ENCODE measurements around the gene STK32B. TPM values are rescaled to one million over a fixed set of nuclear protein-coding genes. Genes with fewer than 3 reads are reported as not detected.

STK32B gene
- total RNA-seq, 1 experiment from 2014 or later = 1.1 TPM

GRCh38 chr4:5124876-5125275 is 73.6 kb downstream of the STK32B start:
- Histone ChIP-seq H3K4me1 (ENCODE audit: insufficient read depth, low read length) (no peaks in the 10 kb centered on the region), H3K4me2 (ENCODE audit: low read length) (no peak overlapping the region), H3K9ac (ENCODE audit: low read length) (no peak overlapping the region), H3K79me2 (ENCODE audit: low read length) (no peaks in the 10 kb centered on the region), H2AFZ (ENCODE audit: low read length) (no peak overlapping the region), H4K20me1 (ENCODE audit: low read length) (no peaks in the 10 kb centered on the region), H3K27me3 (ENCODE audit: low read length) (peaks cover 4% of the 10 kb centered on the region), H3F3A (ENCODE audit: low read length, unreplicated experiment) (no peaks in the 10 kb centered on the region), H3K4me3 (ENCODE audit: low read length) (no peak overlapping the region), H3K9me3 (ENCODE audit: low read length) (no peaks in the 10 kb centered on the region), H3K36me3 (ENCODE audit: low read depth, low read length) (no peaks in the 10 kb centered on the region), H3K9me2 (replicated peaks; ENCODE audit: low read length) (no peaks in the 10 kb centered on the region), H3K27ac (ENCODE audit: low read length) (no peak overlapping the region)
- ChIA-PET POLR2A (ENCODE audit: unreplicated experiment) (no interaction called here), CTCF (no interaction called here)
- no TSS peak for BruUV-seq (replicated peaks)
- no peak for ATAC-seq
- intact Hi-C loops (cut with micrococcal nuclease) = no loop called here
- DNase-seq = no peak
- no peak for TF ChIP-seq EZH2 (IDR thresholded peaks at IDR 0.05; ENCODE audit: low read length, unreplicated experiment)
- no peak for TF ChIP-seq CTCF (conservative IDR thresholded peaks at IDR 0.05; ENCODE audit: low read depth, low read length)
- TF ChIP-seq EZH2phosphoT487 (IDR thresholded peaks at IDR 0.05; ENCODE audit: borderline replicate concordance, low read length) = no peak

GRCh38 chr4:5125321-5125720 is 74.0 kb downstream of the STK32B start:
- no peak overlapping the region for H3K4me3 ChIP-seq (ENCODE audit: low read length)
- H3K4me2 ChIP-seq (ENCODE audit: low read length) = no peak overlapping the region
- DNase-seq (no peak), ATAC-seq (no peak)
- H3K79me2 ChIP-seq (ENCODE audit: low read length) = no peaks in the 10 kb centered on the region
- intact Hi-C loops (cut with micrococcal nuclease) = no loop called here
- no peaks in the 10 kb centered on the region for H3K4me1 ChIP-seq (ENCODE audit: insufficient read depth, low read length)
- no peaks in the 10 kb centered on the region for H4K20me1 ChIP-seq (ENCODE audit: low read length)
- H3K9ac ChIP-seq (ENCODE audit: low read length) = no peak overlapping the region
- no peaks in the 10 kb centered on the region for H3K9me2 ChIP-seq (replicated peaks; ENCODE audit: low read length)
- no peaks in the 10 kb centered on the region for H3F3A ChIP-seq (ENCODE audit: low read length, unreplicated experiment)
- H3K36me3 ChIP-seq (ENCODE audit: low read depth, low read length) = no peaks in the 10 kb centered on the region
- no peak overlapping the region for H2AFZ ChIP-seq (ENCODE audit: low read length)
- POLR2A ChIA-PET (ENCODE audit: unreplicated experiment) = no interaction called here
- H3K27me3 ChIP-seq (ENCODE audit: low read length) = peaks cover 4% of the 10 kb centered on the region
- no peak for TF ChIP-seq EZH2phosphoT487 (IDR thresholded peaks at IDR 0.05; ENCODE audit: borderline replicate concordance, low read length)
- TF ChIP-seq EZH2 (IDR thresholded peaks at IDR 0.05; ENCODE audit: low read length, unreplicated experiment) = no peak
- TF ChIP-seq CTCF (conservative IDR thresholded peaks at IDR 0.05; ENCODE audit: low read depth, low read length) = no peak
- no peak overlapping the region for H3K27ac ChIP-seq (ENCODE audit: low read length)
- CTCF ChIA-PET = no interaction called here
- BruUV-seq (replicated peaks) = no TSS peak
- H3K9me3 ChIP-seq (ENCODE audit: low read length) = no peaks in the 10 kb centered on the region

- DNase-seq (no peak), ATAC-seq (no peak)
- no peak overlapping the region for H2AFZ ChIP-seq (ENCODE audit: low read length)
- ChIA-PET CTCF (no interaction called here), POLR2A (ENCODE audit: unreplicated experiment) (no interaction called here)
- intact Hi-C loops (cut with micrococcal nuclease) = no loop called here
- H4K20me1 ChIP-seq (ENCODE audit: low read length) = no peaks in the 10 kb centered on the region
- no TSS peak for BruUV-seq (replicated peaks)
- H3K9ac ChIP-seq (ENCODE audit: low read length) = no peak overlapping the region
- no peaks in the 10 kb centered on the region for H3K9me2 ChIP-seq (replicated peaks; ENCODE audit: low read length)
- H3K9me3 ChIP-seq (ENCODE audit: low read length) = no peaks in the 10 kb centered on the region
- no peak overlapping the region for H3K27ac ChIP-seq (ENCODE audit: low read length)
- peaks cover 14% of the 10 kb centered on the region for H3K27me3 ChIP-seq (ENCODE audit: low read length)
- no peak overlapping the region for H3K4me2 ChIP-seq (ENCODE audit: low read length)
- no peak overlapping the region for H3K4me3 ChIP-seq (ENCODE audit: low read length)
- no peaks in the 10 kb centered on the region for H3K79me2 ChIP-seq (ENCODE audit: low read length)
- TF ChIP-seq EZH2phosphoT487 (IDR thresholded peaks at IDR 0.05; ENCODE audit: borderline replicate concordance, low read length) (no peak), CTCF (conservative IDR thresholded peaks at IDR 0.05; ENCODE audit: low read depth, low read length) (no peak), EZH2 (IDR thresholded peaks at IDR 0.05; ENCODE audit: low read length, unreplicated experiment) (no peak)
- H3K4me1 ChIP-seq (ENCODE audit: insufficient read depth, low read length) = no peaks in the 10 kb centered on the region
- no peaks in the 10 kb centered on the region for H3K36me3 ChIP-seq (ENCODE audit: low read depth, low read length)
- H3F3A ChIP-seq (ENCODE audit: low read length, unreplicated experiment) = no peaks in the 10 kb centered on the region
Measured at GRCh38 chr4:5126231-5126630, 75.0 kb downstream of the STK32B start.
